Measurements from ENCODE around the gene SUMO2. TPM values are rescaled to one million over a fixed set of nuclear protein-coding genes. Genes with fewer than 3 reads are reported as not detected.

The SUMO2 gene
- total and polyA plus RNA-seq, 2 of the 13 experiments (the other 11 are each of a cell fraction or from before 2014, with no cell fraction given): 337 to 553 TPM

- TF ChIP-seq ARID3A (IDR thresholded peaks at IDR 0.05; ENCODE audit: low read depth, low read length) (peak; percentile 63), FOXP4 (CRISPR knock-in tag; IDR thresholded peaks at IDR 0.05) (peak; percentile 68), TRIM24 (CRISPR knock-in tag; IDR thresholded peaks at IDR 0.05) (0 out of 2 replicates have a peak, but pooled peaks have one; percentile 11), SOX13 (IDR thresholded peaks at IDR 0.05) (no peak), SOX13 (CRISPR knock-in tag; conservative IDR thresholded peaks at IDR 0.05 in 1 of 2, IDR thresholded peaks at IDR 0.05 in 1 of 2) (peak in 1 of 2 experiments; percentile 75; a peak in 2 of 4 replicates), AGO1 (IDR thresholded peaks at IDR 0.05; ENCODE audit: low read depth, low read length, poor library complexity, severe bottlenecking) (no peak), ATF1 (CRISPR knock-in tag; IDR thresholded peaks at IDR 0.05) (0 out of 2 replicates have a peak, but pooled peaks have one; percentile 44), ZNF562 (CRISPR knock-in tag; IDR thresholded peaks at IDR 0.05; ENCODE audit: borderline replicate concordance) (no peak), ZNF205 (CRISPR knock-in tag; IDR thresholded peaks at IDR 0.05) (0 out of 2 replicates have a peak, but pooled peaks have one; percentile 64), IRF2 (CRISPR knock-in tag; IDR thresholded peaks at IDR 0.05) (no peak), FOXO1 (CRISPR knock-in tag; IDR thresholded peaks at IDR 0.05) (peak; percentile 25; the same call in 1 of the 2 replicates), NFIB (CRISPR knock-in tag; IDR thresholded peaks at IDR 0.05; ENCODE audit: borderline replicate concordance) (no peak), ZNF556 (CRISPR knock-in tag; IDR thresholded peaks at IDR 0.05; ENCODE audit: borderline replicate concordance) (peak; percentile 49; the same call in 1 of the 2 replicates), GATAD2A (CRISPR knock-in tag; IDR thresholded peaks at IDR 0.05) (peak; percentile 98), SP5 (CRISPR knock-in tag; IDR thresholded peaks at IDR 0.05; ENCODE audit: borderline replicate concordance, low read depth) (no peak), SKI (IDR thresholded peaks at IDR 0.05; ENCODE audit: partially characterized antibody) (peak; percentile 22), CCAR2 (optimal IDR thresholded peaks at IDR 0.05; ENCODE audit: low read depth, low read length) (no peak), ZNF678 (CRISPR knock-in tag; IDR thresholded peaks at IDR 0.05) (no peak), ZNF263 (CRISPR knock-in tag; IDR thresholded peaks at IDR 0.05) (no peak), TBL1XR1 (IDR thresholded peaks at IDR 0.05; ENCODE audit: borderline replicate concordance, low read length, partially characterized antibody) (peak; percentile 11)
- TF ChIP-seq, protein P1, sequence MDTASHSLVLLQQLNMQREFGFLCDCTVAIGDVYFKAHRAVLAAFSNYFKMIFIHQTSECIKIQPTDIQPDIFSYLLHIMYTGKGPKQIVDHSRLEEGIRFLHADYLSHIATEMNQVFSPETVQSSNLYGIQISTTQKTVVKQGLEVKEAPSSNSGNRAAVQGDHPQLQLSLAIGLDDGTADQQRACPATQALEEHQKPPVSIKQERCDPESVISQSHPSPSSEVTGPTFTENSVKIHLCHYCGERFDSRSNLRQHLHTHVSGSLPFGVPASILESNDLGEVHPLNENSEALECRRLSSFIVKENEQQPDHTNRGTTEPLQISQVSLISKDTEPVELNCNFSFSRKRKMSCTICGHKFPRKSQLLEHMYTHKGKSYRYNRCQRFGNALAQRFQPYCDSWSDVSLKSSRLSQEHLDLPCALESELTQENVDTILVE (CRISPR knock-in tag; IDR thresholded peaks at IDR 0.05): peak; percentile 47; the same call in 1 of the 2 replicates
Measured at GRCh38 chr17:75199886-75200618, 17.3 kb upstream of the SUMO2 start (continued).

Measured in HepG2 (cell line).